B cell (primary cell): Measurements from ENCODE around the gene HTT-AS. TPM values are rescaled to one million over a fixed set of nuclear protein-coding genes. Genes with fewer than 3 reads are reported as not detected.
A peak's percentile ranks its signal among the peaks of the same experiment; 100 is the strongest.

ENCODE experiments used
- ATAC-seq: fragments of 200-7000 bp; cut with Tn5 transposase; one replicate; pipeline ENCODE4 v1.10.0; 2021; ENCODE audit warnings: low read depth, mild to moderate bottlenecking, moderate number of reproducible peaks, moderate library complexity
- CTCF ChIA-PET: fragments of 350-600 bp; sonication (Branson Sonifier 250); formaldehyde crosslinking; loops from one replicate; lab custom pipeline; 2021; ENCODE audit warnings: antibody characterized with exemption, inconsistent platforms; lab: Charles Lee
- POLR2A ChIA-PET: fragments of 350-600 bp; sonication (Branson Sonifier 250); formaldehyde crosslinking; loops from one replicate; lab custom pipeline; 2021; ENCODE audit warnings: antibody characterized with exemption; lab: Charles Lee
- DNase-seq: peaks from one replicate; pipeline ENCODE4 v3.0.0; 2013
- H2AFZ ChIP-seq: 2 replicates; pipeline ENCODE4 v1.6.1; 2012; ENCODE audit warnings: mild to moderate bottlenecking, low read depth, low read length; ENCODE audit not compliant: insufficient read depth, poor library complexity, severe bottlenecking
- H3K27ac ChIP-seq, 2 donors: 1 replicate in 1 of 2; 2 replicates in 1 of 2; pipeline ENCODE4 v1.5.1; 2012 to 2013; ENCODE audit warnings: low read length in 2 of 2, mild to moderate bottlenecking in 2 of 2, moderate library complexity in 1 of 2
- H3K27me3 ChIP-seq, 4 experiments: fragments of 200-600 bp in 1 of 4; sonication (generic) in 1 of 4; replicated peaks in 1 of 4; 1 replicate in 2 of 4; 2 replicates in 2 of 4; pipeline versions ENCODE4 v1.6.1 to v1.7.0; 2013 to 2016; ENCODE audit warnings: low read length in 3 of 4, mild to moderate bottlenecking in 2 of 4, mixed read lengths in 1 of 4, moderate library complexity in 1 of 4; ENCODE audit not compliant: insufficient read depth in 4 of 4, control insufficient read depth in 3 of 4; ENCODE audit errors: control extremely low read depth in 1 of 4
- H3K36me3 ChIP-seq, 2 experiments: replicated peaks in 1 of 2; 1 replicate in 1 of 2; 2 replicates in 1 of 2; pipeline versions ENCODE4 v1.6.1 to v1.7.1; 2013; ENCODE audit warnings: low read length in 1 of 2; ENCODE audit not compliant: insufficient read depth in 2 of 2, control insufficient read depth in 1 of 2; ENCODE audit errors: control extremely low read depth in 1 of 2, extremely low read depth in 1 of 2
- H3K4me1 ChIP-seq, 2 donors: fragments of 200-600 bp in 1 of 2; sonication (generic) in 1 of 2; 1 replicate in 1 of 2; 2 replicates in 1 of 2; pipeline versions ENCODE4 v1.5.1 to v1.6.1; 2013 to 2017; ENCODE audit warnings: low read length in 2 of 2; ENCODE audit not compliant: control insufficient read depth in 2 of 2, insufficient read depth in 2 of 2
- H3K4me2 ChIP-seq: replicated peaks from 2 replicates; pipeline ENCODE3; 2012; ENCODE audit warnings: mild to moderate bottlenecking, low read depth, low read length; ENCODE audit not compliant: poor library complexity, severe bottlenecking
- H3K4me3 ChIP-seq, 5 experiments: fragments of 200-600 bp in 1 of 5; sonication (generic) in 1 of 5; 1 replicate in 3 of 5; 2 replicates in 2 of 5; pipeline versions ENCODE4 v1.5.1 to v1.7.0; 2011 to 2016; ENCODE audit warnings: low read length in 4 of 5, mild to moderate bottlenecking in 4 of 5, low read depth in 2 of 5, control low read depth in 1 of 5, moderate library complexity in 1 of 5; ENCODE audit not compliant: insufficient read depth in 1 of 5; ENCODE audit errors: control extremely low read depth in 1 of 5, extremely low read depth in 1 of 5
- H3K79me2 ChIP-seq: fragments of 200-600 bp; sonication (generic); one replicate; pipeline ENCODE4 v1.6.0; 2016; ENCODE audit warnings: low read length; ENCODE audit not compliant: control insufficient read depth, insufficient read depth
- H3K9ac ChIP-seq: fragments of 200-600 bp; sonication (generic); 2 replicates; pipeline ENCODE4 v1.6.1; 2017; ENCODE audit warnings: mild to moderate bottlenecking, low read length, moderate library complexity
- H3K9me3 ChIP-seq, 3 donors: one replicate each; pipeline versions ENCODE4 v1.6.1 to v1.7.1; 2013; ENCODE audit warnings: low read length in 2 of 3; ENCODE audit not compliant: control insufficient read depth in 2 of 3, insufficient read depth in 1 of 3; ENCODE audit errors: control extremely low read depth in 1 of 3
- H4K20me1 ChIP-seq: 2 replicates; pipeline ENCODE4 v1.6.0; 2012; ENCODE audit warnings: mild to moderate bottlenecking, low read length; ENCODE audit not compliant: insufficient read depth, control insufficient read depth, poor library complexity, severe bottlenecking
- H3K27ac Mint-ChIP-seq: one replicate; pipeline ENCODE4 v1.8.0; 2021; ENCODE audit warnings: mixed read lengths
- H3K27me3 Mint-ChIP-seq: one replicate; pipeline ENCODE4 v1.8.0; 2021; ENCODE audit warnings: mixed read lengths
- H3K4me1 Mint-ChIP-seq: one replicate; pipeline ENCODE4 v1.8.0; 2021; ENCODE audit warnings: mixed read lengths
- H3K4me3 Mint-ChIP-seq: one replicate; pipeline ENCODE4 v1.8.0; 2021; ENCODE audit warnings: mixed read lengths
- H3K9me3 Mint-ChIP-seq: one replicate; pipeline ENCODE4 v1.8.0; 2022; ENCODE audit warnings: mixed read lengths; ENCODE audit not compliant: insufficient read depth
- EZH2 ChIP-seq: IDR thresholded peaks from 2 replicates; pipeline ENCODE4 v1.6.1; 2012; ENCODE audit warnings: borderline replicate concordance, low read depth, mild to moderate bottlenecking, moderate library complexity, low read length; ENCODE audit not compliant: insufficient read depth, poor library complexity, severe bottlenecking
- WGBS: methylation state at CpG from one replicate; pipeline ENCODE4 v1.1.5; 2013; ENCODE audit warnings: missing lambda C conversion rate; ENCODE audit not compliant: insufficient coverage; 5-methylcytosine and 5-hydroxymethylcytosine counted together
- intact Hi-C: fragments of 100-400 bp; cut with micrococcal nuclease; formaldehyde crosslinking; loops from one replicate; pipeline ENCODE4 v1.10.0; 2022
- polyA plus RNA-seq: library from polyadenylated mRNA; depleted of rRNA; stranded (reverse); fragments of >200 nt; gene quantifications from 2 replicates; pipeline ENCODE4 v1.2.3, GENCODE V29; 2012
- total RNA-seq, 2 donors: library from RNA; stranded (reverse); fragments of 120-200 nt in 1 of 2; gene quantifications; 1 replicate in 1 of 2; 2 replicates in 1 of 2; pipeline versions ENCODE4 v1.2.3 to v1.2.4, GENCODE V29; 2013 to 2022
- TF ChIP-seq, protein P1 (sequence below): fragments of 200-600 bp; IDR thresholded peaks from one replicate; pipeline ENCODE4 v1.8.0; 2022; ENCODE audit warnings: antibody characterized with exemption, mild to moderate bottlenecking

The HTT-AS gene
- total and polyA plus RNA-seq, 2 donors (not counting 1 experiment from before 2014, with no cell fraction given) = 0.84 TPM; not detected in 1

DNA sequence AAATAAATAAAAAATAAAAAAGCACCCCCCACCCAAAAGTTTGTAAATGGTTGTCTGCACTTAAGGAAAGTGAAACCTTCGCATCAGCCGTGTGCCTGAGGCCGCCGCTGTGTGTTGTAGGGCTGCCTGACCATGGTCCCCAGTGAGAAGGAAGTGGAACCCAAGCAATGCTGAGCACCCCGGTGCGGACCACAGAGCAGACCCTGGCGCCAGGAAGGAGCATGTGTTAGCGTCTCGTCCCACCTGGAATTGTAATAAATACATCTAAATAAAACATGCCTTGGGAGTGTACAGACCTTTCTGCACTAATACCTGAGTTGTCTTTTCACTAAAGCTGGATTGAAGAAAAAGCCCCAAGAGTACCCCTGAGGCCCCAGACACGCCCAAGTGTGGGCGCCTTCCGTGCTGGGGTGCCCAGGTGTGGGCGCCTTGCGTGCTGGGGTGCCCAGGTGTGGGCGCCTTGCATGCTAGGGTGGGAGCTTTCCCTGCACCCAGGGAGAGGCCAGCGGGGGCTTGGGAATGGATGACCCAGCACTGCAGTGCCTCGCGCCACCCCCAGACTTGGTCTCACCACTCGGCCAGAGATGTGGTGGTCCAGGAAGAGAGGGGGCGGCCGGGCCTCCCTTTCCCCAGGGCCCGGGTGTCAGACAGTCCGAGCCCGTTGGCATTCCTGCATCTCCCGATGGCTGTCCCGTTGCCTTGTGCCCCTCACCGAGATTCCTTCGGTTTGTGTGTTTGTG is 33.7 kb downstream of the HTT-AS start:
- peaks cover 50 to 83% of the 10 kb centered on the region in 2 donors for H3K4me1 ChIP-seq
- intact Hi-C loops = loop anchor here (10.0 kb wide), 3 partner anchors 196 to 444 kb away; partner anchors contain the start of gene ADD1
- ATAC-seq (peak; percentile 31), DNase-seq (peak; percentile 64)
- peak overlapping the region; percentile 95 for H3K4me3 Mint-ChIP-seq
- ChIA-PET POLR2A (interaction anchor here (1.0 kb wide), 2 partner anchors 34 to 77 kb away, joined by 3 to 6 read pairs; partner anchors contain the start of genes GRK4, HTT and NOP14), CTCF (interaction anchor here (1.0 to 2.0 kb wide), 5 partner anchors 62 to 88 kb away, joined by 3 to 9 read pairs (median 4); no protein-coding TSS in a partner anchor)
- peak overlapping the region; percentile 89 to 97 for H3K27ac ChIP-seq
- H3K4me3 ChIP-seq = peak overlapping the region; percentile 19 to 81 (median 77)
- H3K4me1 Mint-ChIP-seq = peaks cover 68% of the 10 kb centered on the region
- H3K27ac Mint-ChIP-seq = peak overlapping the region; percentile 98
- H4K20me1 ChIP-seq = no peaks in the 10 kb centered on the region
- TF ChIP-seq, protein P1, sequence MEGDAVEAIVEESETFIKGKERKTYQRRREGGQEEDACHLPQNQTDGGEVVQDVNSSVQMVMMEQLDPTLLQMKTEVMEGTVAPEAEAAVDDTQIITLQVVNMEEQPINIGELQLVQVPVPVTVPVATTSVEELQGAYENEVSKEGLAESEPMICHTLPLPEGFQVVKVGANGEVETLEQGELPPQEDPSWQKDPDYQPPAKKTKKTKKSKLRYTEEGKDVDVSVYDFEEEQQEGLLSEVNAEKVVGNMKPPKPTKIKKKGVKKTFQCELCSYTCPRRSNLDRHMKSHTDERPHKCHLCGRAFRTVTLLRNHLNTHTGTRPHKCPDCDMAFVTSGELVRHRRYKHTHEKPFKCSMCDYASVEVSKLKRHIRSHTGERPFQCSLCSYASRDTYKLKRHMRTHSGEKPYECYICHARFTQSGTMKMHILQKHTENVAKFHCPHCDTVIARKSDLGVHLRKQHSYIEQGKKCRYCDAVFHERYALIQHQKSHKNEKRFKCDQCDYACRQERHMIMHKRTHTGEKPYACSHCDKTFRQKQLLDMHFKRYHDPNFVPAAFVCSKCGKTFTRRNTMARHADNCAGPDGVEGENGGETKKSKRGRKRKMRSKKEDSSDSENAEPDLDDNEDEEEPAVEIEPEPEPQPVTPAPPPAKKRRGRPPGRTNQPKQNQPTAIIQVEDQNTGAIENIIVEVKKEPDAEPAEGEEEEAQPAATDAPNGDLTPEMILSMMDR = no peak
- no peak for TF ChIP-seq EZH2
- no peaks in the 10 kb centered on the region for H3K27me3 ChIP-seq
- peak overlapping the region; percentile 74 for H2AFZ ChIP-seq
- no peaks in the 10 kb centered on the region for H3K36me3 ChIP-seq
- peaks cover 0 to 6% (median 3%) of the 10 kb centered on the region in 3 donors for H3K9me3 ChIP-seq
- H3K4me2 ChIP-seq = peak overlapping the region; percentile 96
- H3K9ac ChIP-seq = peak overlapping the region; percentile 81
- H3K27me3 Mint-ChIP-seq = no peaks in the 10 kb centered on the region
- no peaks in the 10 kb centered on the region for H3K9me3 Mint-ChIP-seq
- WGBS = 36% methylated on average over 19 of the region's 28 CpGs
- peaks cover 13% of the 10 kb centered on the region for H3K79me2 ChIP-seq
